ENCODE results near the gene PGAP6. TPM values are rescaled to one million over a fixed set of nuclear protein-coding genes. Genes with fewer than 3 reads are reported as not detected.
"Not testable (repeated sequence)": the region's sequence is repeated elsewhere in the genome, so short reads cannot be mapped to it uniquely, and the experiment has no call there.

Gene PGAP6
- total RNA-seq, 4 donors from 2014 or later, result 31.6 to 83.3 (median 62.2) TPM

GRCh38 chr16:346587-346986 is 35.2 kb downstream of the PGAP6 start:
- no peak for DNase-seq
- no peak overlapping the region for H3K4me3 ChIP-seq (replicated peaks in 1 of 3)
- no peak for TF ChIP-seq POLR2A (IDR thresholded peaks at IDR 0.05)
- TF ChIP-seq, protein P1, sequence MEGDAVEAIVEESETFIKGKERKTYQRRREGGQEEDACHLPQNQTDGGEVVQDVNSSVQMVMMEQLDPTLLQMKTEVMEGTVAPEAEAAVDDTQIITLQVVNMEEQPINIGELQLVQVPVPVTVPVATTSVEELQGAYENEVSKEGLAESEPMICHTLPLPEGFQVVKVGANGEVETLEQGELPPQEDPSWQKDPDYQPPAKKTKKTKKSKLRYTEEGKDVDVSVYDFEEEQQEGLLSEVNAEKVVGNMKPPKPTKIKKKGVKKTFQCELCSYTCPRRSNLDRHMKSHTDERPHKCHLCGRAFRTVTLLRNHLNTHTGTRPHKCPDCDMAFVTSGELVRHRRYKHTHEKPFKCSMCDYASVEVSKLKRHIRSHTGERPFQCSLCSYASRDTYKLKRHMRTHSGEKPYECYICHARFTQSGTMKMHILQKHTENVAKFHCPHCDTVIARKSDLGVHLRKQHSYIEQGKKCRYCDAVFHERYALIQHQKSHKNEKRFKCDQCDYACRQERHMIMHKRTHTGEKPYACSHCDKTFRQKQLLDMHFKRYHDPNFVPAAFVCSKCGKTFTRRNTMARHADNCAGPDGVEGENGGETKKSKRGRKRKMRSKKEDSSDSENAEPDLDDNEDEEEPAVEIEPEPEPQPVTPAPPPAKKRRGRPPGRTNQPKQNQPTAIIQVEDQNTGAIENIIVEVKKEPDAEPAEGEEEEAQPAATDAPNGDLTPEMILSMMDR (IDR thresholded peaks at IDR 0.05), result no peak
- H3K9me3 ChIP-seq, result no peaks in the 10 kb centered on the region
- no peak overlapping the region for H3K27ac ChIP-seq
- H3K36me3 ChIP-seq, result peaks cover 0 to 8% of the 10 kb centered on the region in 2 donors
- no peaks in the 10 kb centered on the region for H3K27me3 ChIP-seq
- 91 to 93% methylated on average over 14 to 15 of the region's 15 CpGs for WGBS, 2 donors
- intact Hi-C loops (cut with DNase I), result no loop called here
- peaks cover 15 to 23% of the 10 kb centered on the region in 2 donors for H3K4me1 ChIP-seq

GRCh38 chr16:345772-346171 is 36.0 kb downstream of the PGAP6 start:
- TF ChIP-seq POLR2A (IDR thresholded peaks at IDR 0.05), result no peak
- TF ChIP-seq, protein P1 (IDR thresholded peaks at IDR 0.05), result no peak
- peaks cover 0 to 8% of the 10 kb centered on the region in 2 donors for H3K36me3 ChIP-seq
- peaks cover 10 to 16% of the 10 kb centered on the region in 2 donors for H3K4me1 ChIP-seq
- intact Hi-C loops (cut with DNase I), result no loop called here
- H3K9me3 ChIP-seq, result no peaks in the 10 kb centered on the region
- WGBS, 2 donors, result 87 to 89% methylated on average over 11 of the region's 11 CpGs
- H3K27me3 ChIP-seq, result no peaks in the 10 kb centered on the region
- DNase-seq, result no peak
- no peak overlapping the region for H3K27ac ChIP-seq
- H3K4me3 ChIP-seq (replicated peaks in 1 of 3), result no peak overlapping the region

- H3K4me3 ChIP-seq (replicated peaks in 1 of 3), result no peak overlapping the region
- WGBS, 2 donors, result 94 to 95% methylated on average over 12 to 15 of the region's 18 CpGs
- H3K36me3 ChIP-seq, result peaks cover 0 to 8% of the 10 kb centered on the region in 2 donors
- TF ChIP-seq POLR2A (IDR thresholded peaks at IDR 0.05), result no peak
- TF ChIP-seq, protein P1 (IDR thresholded peaks at IDR 0.05), result no peak
- no peaks in the 10 kb centered on the region for H3K27me3 ChIP-seq
- H3K9me3 ChIP-seq, result no peaks in the 10 kb centered on the region
- no peak overlapping the region for H3K27ac ChIP-seq
- DNase-seq, result no peak
- intact Hi-C loops (cut with DNase I), result no loop called here
- no peaks in the 10 kb centered on the region for H3K4me1 ChIP-seq
These were observed 39.1 kb downstream of the PGAP6 start for GRCh38 chr16:342455-343213.

GRCh38 chr16:341974-342336 is 39.8 kb downstream of the PGAP6 start:
- H3K9me3 ChIP-seq; H3K27ac ChIP-seq; intact Hi-C loops (cut with DNase I); DNase-seq; H3K36me3 ChIP-seq; H3K4me1 ChIP-seq; H3K4me3 ChIP-seq (replicated peaks in 1 of 3); H3K27me3 ChIP-seq: not testable (repeated sequence)
- WGBS, 2 donors, result 89 to 97% methylated on average over 13 of the region's 13 CpGs

- H3K27me3 ChIP-seq; H3K4me3 ChIP-seq (replicated peaks in 1 of 3); DNase-seq; H3K36me3 ChIP-seq; H3K9me3 ChIP-seq; intact Hi-C loops (cut with DNase I); H3K4me1 ChIP-seq; H3K27ac ChIP-seq: not testable (repeated sequence)
- WGBS, 2 donors, result 91 to 94% methylated on average over 10 to 20 of the region's 47 CpGs
These were observed 40.4 kb downstream of the PGAP6 start for GRCh38 chr16:341095-341973.
